B cell (primary cell): ENCODE results near the gene NUDT3.

Source experiments
- EZH2 ChIP-seq: IDR thresholded peaks from 2 replicates; pipeline ENCODE4 v1.6.1; 2012; ENCODE audit warnings: borderline replicate concordance, low read depth, mild to moderate bottlenecking, moderate library complexity, low read length; ENCODE audit not compliant: insufficient read depth, poor library complexity, severe bottlenecking
- TF ChIP-seq, protein P1 (sequence below): fragments of 200-600 bp; IDR thresholded peaks from one replicate; pipeline ENCODE4 v1.8.0; 2022; ENCODE audit warnings: antibody characterized with exemption, mild to moderate bottlenecking

- no peak for TF ChIP-seq EZH2
- TF ChIP-seq, protein P1, sequence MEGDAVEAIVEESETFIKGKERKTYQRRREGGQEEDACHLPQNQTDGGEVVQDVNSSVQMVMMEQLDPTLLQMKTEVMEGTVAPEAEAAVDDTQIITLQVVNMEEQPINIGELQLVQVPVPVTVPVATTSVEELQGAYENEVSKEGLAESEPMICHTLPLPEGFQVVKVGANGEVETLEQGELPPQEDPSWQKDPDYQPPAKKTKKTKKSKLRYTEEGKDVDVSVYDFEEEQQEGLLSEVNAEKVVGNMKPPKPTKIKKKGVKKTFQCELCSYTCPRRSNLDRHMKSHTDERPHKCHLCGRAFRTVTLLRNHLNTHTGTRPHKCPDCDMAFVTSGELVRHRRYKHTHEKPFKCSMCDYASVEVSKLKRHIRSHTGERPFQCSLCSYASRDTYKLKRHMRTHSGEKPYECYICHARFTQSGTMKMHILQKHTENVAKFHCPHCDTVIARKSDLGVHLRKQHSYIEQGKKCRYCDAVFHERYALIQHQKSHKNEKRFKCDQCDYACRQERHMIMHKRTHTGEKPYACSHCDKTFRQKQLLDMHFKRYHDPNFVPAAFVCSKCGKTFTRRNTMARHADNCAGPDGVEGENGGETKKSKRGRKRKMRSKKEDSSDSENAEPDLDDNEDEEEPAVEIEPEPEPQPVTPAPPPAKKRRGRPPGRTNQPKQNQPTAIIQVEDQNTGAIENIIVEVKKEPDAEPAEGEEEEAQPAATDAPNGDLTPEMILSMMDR, result no peak
These were observed 32.0 kb upstream of the NUDT3 start for GRCh38 chr6:34424200-34425131.
